Measurements from ENCODE around the gene STAM. TPM values are rescaled to one million over a fixed set of nuclear protein-coding genes. Genes with fewer than 3 reads are reported as not detected.

Gene STAM
- total and polyA plus RNA-seq, 2 donors (not counting 3 experiments of a cell fraction or from before 2014, with no cell fraction given) = 17.7 to 20.0 TPM

DNA sequence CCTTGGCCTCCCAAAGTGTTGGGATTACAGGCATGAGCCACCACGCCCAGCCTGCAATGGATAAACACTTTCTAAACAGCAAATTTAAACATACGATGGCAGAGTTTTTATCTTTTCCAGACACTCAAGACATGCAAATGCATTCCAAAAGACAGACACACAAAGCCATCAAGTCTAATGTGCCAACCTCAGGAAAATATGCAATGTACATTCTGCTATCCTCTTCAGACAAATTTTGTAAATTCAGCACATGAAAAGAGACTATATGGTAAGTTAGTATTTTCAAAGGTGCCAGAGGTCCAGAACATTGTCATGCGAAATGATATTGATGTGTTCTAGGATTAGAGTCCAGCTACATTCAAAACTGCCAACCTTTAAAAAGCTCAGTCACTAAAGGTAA lies 46.6 kb upstream of the STAM start:
- no peaks in the 10 kb centered on the region for H3K9me1 ChIP-seq (replicated peaks; ENCODE audit: control insufficient read depth, extremely low read depth, insufficient read depth, low read length)
- H3K79me2 ChIP-seq (ENCODE audit: control insufficient read depth, insufficient read depth, low read length) = no peaks in the 10 kb centered on the region
- TF ChIP-seq GATA2 (IDR thresholded peaks at IDR 0.05; ENCODE audit: insufficient read depth, insufficient read length, low read depth, low read length) (no peak), FOS (IDR thresholded peaks at IDR 0.05; ENCODE audit: borderline replicate concordance, insufficient read depth, low read length) (no peak), EZH2 (IDR thresholded peaks at IDR 0.05; ENCODE audit: borderline replicate concordance, low read depth, low read length, severe bottlenecking) (no peak), JUN (IDR thresholded peaks at IDR 0.05; ENCODE audit: borderline replicate concordance, insufficient read depth, insufficient read length, low read depth) (no peak), POLR2A (IDR thresholded peaks at IDR 0.05; ENCODE audit: low read depth, low read length) (no peak)
- TF ChIP-seq, protein P1, sequence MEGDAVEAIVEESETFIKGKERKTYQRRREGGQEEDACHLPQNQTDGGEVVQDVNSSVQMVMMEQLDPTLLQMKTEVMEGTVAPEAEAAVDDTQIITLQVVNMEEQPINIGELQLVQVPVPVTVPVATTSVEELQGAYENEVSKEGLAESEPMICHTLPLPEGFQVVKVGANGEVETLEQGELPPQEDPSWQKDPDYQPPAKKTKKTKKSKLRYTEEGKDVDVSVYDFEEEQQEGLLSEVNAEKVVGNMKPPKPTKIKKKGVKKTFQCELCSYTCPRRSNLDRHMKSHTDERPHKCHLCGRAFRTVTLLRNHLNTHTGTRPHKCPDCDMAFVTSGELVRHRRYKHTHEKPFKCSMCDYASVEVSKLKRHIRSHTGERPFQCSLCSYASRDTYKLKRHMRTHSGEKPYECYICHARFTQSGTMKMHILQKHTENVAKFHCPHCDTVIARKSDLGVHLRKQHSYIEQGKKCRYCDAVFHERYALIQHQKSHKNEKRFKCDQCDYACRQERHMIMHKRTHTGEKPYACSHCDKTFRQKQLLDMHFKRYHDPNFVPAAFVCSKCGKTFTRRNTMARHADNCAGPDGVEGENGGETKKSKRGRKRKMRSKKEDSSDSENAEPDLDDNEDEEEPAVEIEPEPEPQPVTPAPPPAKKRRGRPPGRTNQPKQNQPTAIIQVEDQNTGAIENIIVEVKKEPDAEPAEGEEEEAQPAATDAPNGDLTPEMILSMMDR (IDR thresholded peaks at IDR 0.05; ENCODE audit: extremely low read depth in 1 of 2, insufficient read depth in 1 of 2, low read depth in 1 of 2, low read length in 2 of 2) = no peak
- H3K9ac ChIP-seq (replicated peaks; ENCODE audit: extremely low read depth, insufficient read depth, low read length) = no peak overlapping the region
- no peak overlapping the region for H3K4me2 ChIP-seq (ENCODE audit: insufficient read depth, low read length)
- H3K27me3 ChIP-seq (ENCODE audit: control insufficient read depth in 2 of 2, insufficient read depth in 2 of 2, low read length in 2 of 2) = no peaks in the 10 kb centered on the region
- dilution Hi-C loops (cut with MboI; ENCODE audit: extremely low pct_ligation_motif_present, low sequenced_read_pairs) (no loop called here), intact Hi-C loops (cut with micrococcal nuclease) (no loop called here)
- ChIA-PET POLR2A (no interaction called here), CTCF (interaction anchor here (1.1 to 2.9 kb wide), 4 partner anchors 10 to 188 kb away, joined by 3 to 15 read pairs (median 6); no protein-coding TSS in a partner anchor)
- FAIRE-seq = no peak
- H2AFZ ChIP-seq (ENCODE audit: low read depth, low read length) = no peak overlapping the region
- no peaks in the 10 kb centered on the region for H3K36me3 ChIP-seq (ENCODE audit: control insufficient read depth in 2 of 2, extremely low read depth in 1 of 2, insufficient read depth in 2 of 2, low read length in 2 of 2)
- no peaks in the 10 kb centered on the region for H3K9me3 ChIP-seq (replicated peaks; ENCODE audit: control insufficient read depth, insufficient read depth, low read length)
- H3K27ac ChIP-seq (ENCODE audit: insufficient read depth, low read depth, low read length) = no peak overlapping the region
- H3K4me1 ChIP-seq (ENCODE audit: control insufficient read depth, extremely low read depth, insufficient read depth, low read length) = no peaks in the 10 kb centered on the region
- DNase-seq (ENCODE audit: low read depth, low spot score) = no peak
- BruUV-seq (replicated peaks) = no TSS peak
- H4K20me1 ChIP-seq (replicated peaks; ENCODE audit: control insufficient read depth, extremely low read depth, insufficient read depth, low read length) = no peaks in the 10 kb centered on the region
- no peak overlapping the region for H3K4me3 ChIP-seq (replicated peaks in 1 of 3; ENCODE audit: insufficient read depth in 1 of 3, low read depth in 1 of 3, low read length in 3 of 3)
